ENCODE results near the gene OR12D3.

The OR12D3 gene, protein sequence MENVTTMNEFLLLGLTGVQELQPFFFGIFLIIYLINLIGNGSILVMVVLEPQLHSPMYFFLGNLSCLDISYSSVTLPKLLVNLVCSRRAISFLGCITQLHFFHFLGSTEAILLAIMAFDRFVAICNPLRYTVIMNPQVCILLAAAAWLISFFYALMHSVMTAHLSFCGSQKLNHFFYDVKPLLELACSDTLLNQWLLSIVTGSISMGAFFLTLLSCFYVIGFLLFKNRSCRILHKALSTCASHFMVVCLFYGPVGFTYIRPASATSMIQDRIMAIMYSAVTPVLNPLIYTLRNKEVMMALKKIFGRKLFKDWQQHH

DNA sequence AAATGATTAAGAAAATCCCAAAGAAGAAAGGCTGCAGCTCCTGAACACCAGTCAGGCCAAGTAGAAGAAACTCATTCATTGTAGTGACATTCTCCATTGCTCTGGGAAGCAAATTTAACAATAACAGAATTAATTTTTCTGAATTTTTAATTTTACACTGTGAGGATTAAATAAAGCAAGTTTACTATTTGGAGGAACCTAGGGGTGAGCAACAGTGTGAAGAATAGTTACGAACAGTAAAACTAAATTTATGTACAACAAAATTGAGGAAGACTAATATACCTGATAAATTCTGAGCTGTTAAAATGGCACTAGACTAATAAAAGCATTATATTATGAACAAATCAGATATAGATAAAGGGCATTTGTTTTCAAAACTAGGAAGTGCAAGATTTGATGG, at the start of gene OR12D3:
TSS of gene OR12D3 (minus strand) at position 101 of the 400 bp plus-strand sequence. CDS start at position 97, 4 bp downstream.
- TF ChIP-seq Cebpa-rat (IDR thresholded peaks at IDR 0.05): no peak
- no peak within 1 kb of the TSS for H3K27ac ChIP-seq
- no peaks in the 10 kb centered on the region for H3K4me1 ChIP-seq
- no peak within 1 kb of the TSS for H3K9ac ChIP-seq
- no peaks in the 10 kb centered on the region for H4K20me1 ChIP-seq
- no peak within 1 kb of the TSS for H3K4me2 ChIP-seq
- no peaks in the 10 kb centered on the region for H3K9me3 ChIP-seq (replicated peaks in 1 of 11)
- H3K4me3 ChIP-seq: no peak within 1 kb of the TSS
- no peaks in the 10 kb centered on the region for H3K36me3 ChIP-seq
- H3K27me3 ChIP-seq: no peaks in the 10 kb centered on the region

DNA sequence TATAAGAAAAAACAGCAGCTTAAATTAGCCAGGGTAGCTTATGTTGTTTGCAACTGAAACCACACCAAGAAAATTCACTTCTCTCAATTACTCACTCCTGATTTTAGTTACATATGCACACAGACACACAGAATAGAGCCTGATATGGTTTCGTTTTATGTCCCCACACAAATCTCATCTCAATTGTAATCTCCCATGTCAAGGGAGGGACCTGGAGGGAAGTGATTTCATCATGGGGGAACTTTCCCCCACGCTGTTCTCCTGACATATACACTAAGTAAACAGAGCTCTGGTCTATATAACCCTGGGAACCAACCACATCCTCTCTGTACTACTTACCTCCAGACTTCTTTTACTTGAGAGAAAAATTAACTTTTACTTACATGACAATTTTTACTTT, 49.5 kb upstream of the OR12D3 start:
- H4K20me1 ChIP-seq: no peaks in the 10 kb centered on the region

GRCh38 chr6:29424168-29424567, 49.1 kb upstream of the OR12D3 start:
- Histone ChIP-seq H3K4me3 (no peak overlapping the region), H4K20me1 (no peaks in the 10 kb centered on the region), H3K9me3 (replicated peaks in 1 of 11) (no peaks in the 10 kb centered on the region), H3K4me1 (no peaks in the 10 kb centered on the region), H3K36me3 (no peaks in the 10 kb centered on the region), H3K27ac (no peak overlapping the region), H3K4me2 (no peak overlapping the region), H3K9ac (no peak overlapping the region), H3K27me3 (no peaks in the 10 kb centered on the region)
- no peak for TF ChIP-seq Cebpa-rat (IDR thresholded peaks at IDR 0.05)

More for the DNA sequence above, 49.5 kb upstream of the OR12D3 start:
- H3K9ac ChIP-seq: no peak overlapping the region
- H3K4me1 ChIP-seq: no peaks in the 10 kb centered on the region
- no peak overlapping the region for H3K4me3 ChIP-seq
- H3K36me3 ChIP-seq: no peaks in the 10 kb centered on the region
- no peak overlapping the region for H3K4me2 ChIP-seq
- H3K27me3 ChIP-seq: no peaks in the 10 kb centered on the region
- H3K9me3 ChIP-seq (replicated peaks in 1 of 11): no peaks in the 10 kb centered on the region
- no peak overlapping the region for H3K27ac ChIP-seq
- no peak for TF ChIP-seq Cebpa-rat (IDR thresholded peaks at IDR 0.05)

DNA sequence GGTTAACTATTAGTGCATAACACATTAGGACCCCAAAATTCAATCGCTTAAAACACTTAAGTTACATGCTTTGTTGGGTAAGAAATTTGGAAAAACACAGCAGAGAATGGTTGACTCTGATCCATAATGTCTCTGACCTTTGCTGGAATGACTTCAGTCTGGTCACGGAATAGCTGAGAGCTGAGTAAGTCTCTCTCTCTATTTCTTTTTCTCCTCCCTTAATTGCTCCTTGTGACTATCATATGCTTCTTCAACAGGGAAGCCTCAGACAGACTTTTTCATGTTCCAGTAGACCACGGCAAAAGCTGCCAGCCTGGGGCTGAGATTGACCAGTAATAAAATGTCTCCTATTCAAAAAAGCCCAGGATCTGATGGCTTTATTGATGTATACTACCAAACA, 44.4 kb upstream of the OR12D3 start:
- Histone ChIP-seq H3K27me3 (no peaks in the 10 kb centered on the region), H4K20me1 (no peaks in the 10 kb centered on the region), H3K4me1 (no peaks in the 10 kb centered on the region), H3K4me3 (no peak overlapping the region), H3K4me2 (no peak overlapping the region), H3K36me3 (no peaks in the 10 kb centered on the region), H3K27ac (no peak overlapping the region), H3K9me3 (replicated peaks in 1 of 11) (no peaks in the 10 kb centered on the region), H3K9ac (no peak overlapping the region)
- no peak for TF ChIP-seq Cebpa-rat (IDR thresholded peaks at IDR 0.05)

DNA sequence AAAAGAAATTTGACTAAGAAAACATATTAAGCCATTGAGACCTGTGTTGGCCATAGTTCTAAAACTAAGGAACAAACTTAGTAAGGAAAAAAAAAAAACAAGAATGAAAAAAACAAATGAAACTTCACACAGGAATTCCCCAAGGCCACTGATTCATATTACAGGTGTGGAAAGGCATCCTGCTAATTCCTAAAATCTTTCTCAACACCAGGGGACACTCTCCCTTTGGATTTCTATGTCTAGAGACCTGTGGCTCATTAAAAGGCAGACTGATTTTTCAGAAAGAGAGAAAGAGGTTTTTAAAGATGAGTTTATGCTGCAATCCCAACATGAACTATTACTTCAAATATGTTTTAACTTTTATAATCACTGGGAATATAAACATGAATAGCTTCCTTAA, 39.5 kb upstream of the OR12D3 start, which contains the start of gene OR12D1:
TSS of gene OR12D1 (plus strand) at position 341 of the 400 bp plus-strand sequence.
- Histone ChIP-seq H3K27ac (no peak within 1 kb of the TSS), H3K4me2 (no peak within 1 kb of the TSS), H3K9me3 (replicated peaks in 1 of 11) (peaks cover 19 to 32% (median 26%) of the 10 kb centered on the region in 11 experiments), H4K20me1 (no peaks in the 10 kb centered on the region), H3K4me1 (no peaks in the 10 kb centered on the region), H3K36me3 (no peaks in the 10 kb centered on the region), H3K4me3 (no peak within 1 kb of the TSS), H3K27me3 (no peaks in the 10 kb centered on the region), H3K9ac (no peak within 1 kb of the TSS)
- no peak for TF ChIP-seq Cebpa-rat (IDR thresholded peaks at IDR 0.05)

- no peaks in the 10 kb centered on the region for H3K36me3 ChIP-seq
- H3K4me2 ChIP-seq: no peak overlapping the region
- no peaks in the 10 kb centered on the region for H4K20me1 ChIP-seq
- H3K27me3 ChIP-seq: no peaks in the 10 kb centered on the region
- H3K27ac ChIP-seq: no peak overlapping the region
- no peak overlapping the region for H3K9ac ChIP-seq
- TF ChIP-seq Cebpa-rat (IDR thresholded peaks at IDR 0.05): no peak
- H3K9me3 ChIP-seq (replicated peaks in 1 of 11): no peaks in the 10 kb centered on the region; a peak in 2 of 22 replicates
- no peak overlapping the region for H3K4me3 ChIP-seq
- no peaks in the 10 kb centered on the region for H3K4me1 ChIP-seq
These were observed 28.7 kb upstream of the OR12D3 start for GRCh38 chr6:29403801-29404200.

DNA sequence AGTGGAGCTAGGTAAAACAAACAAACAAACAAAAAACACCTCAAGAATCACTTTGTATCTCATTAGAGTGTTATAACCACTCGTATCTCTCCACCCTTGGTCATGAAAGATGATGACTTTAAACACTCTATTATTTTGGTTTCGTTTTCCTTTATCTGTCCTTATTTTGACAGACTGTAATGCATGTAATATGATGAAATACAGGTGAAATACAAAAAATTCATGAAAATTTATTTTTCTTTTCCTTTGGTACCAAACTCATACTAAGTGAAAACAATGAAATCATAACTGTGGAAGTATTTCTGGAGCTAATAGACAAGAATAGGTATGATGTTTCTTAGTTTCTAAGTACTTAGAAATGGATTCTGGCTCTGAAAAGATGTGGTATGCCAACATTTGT, 24.4 kb upstream of the OR12D3 start:
- H3K4me2 ChIP-seq: no peak overlapping the region

GRCh38 chr6:29395331-29395730, 20.2 kb upstream of the OR12D3 start, which contains the start of gene OR12D2:
Gene OR12D2 (plus strand): TSS chr6:29395631. CDS start chr6:29396700, 1,069 bp downstream.
- Histone ChIP-seq H3K27me3 (no peaks in the 10 kb centered on the region), H3K9ac (no peak within 1 kb of the TSS), H4K20me1 (no peaks in the 10 kb centered on the region), H3K27ac (no peak within 1 kb of the TSS), H3K9me3 (replicated peaks in 1 of 11) (no peaks in the 10 kb centered on the region), H3K4me2 (no peak within 1 kb of the TSS), H3K4me1 (no peaks in the 10 kb centered on the region), H3K4me3 (no peak within 1 kb of the TSS), H3K36me3 (no peaks in the 10 kb centered on the region)
- no peak for TF ChIP-seq Cebpa-rat (IDR thresholded peaks at IDR 0.05)

More for the DNA sequence above, 24.4 kb upstream of the OR12D3 start:
- no peaks in the 10 kb centered on the region for H3K4me1 ChIP-seq
- H3K9me3 ChIP-seq (replicated peaks in 1 of 11): no peaks in the 10 kb centered on the region
- H3K4me3 ChIP-seq: no peak overlapping the region
- no peaks in the 10 kb centered on the region for H3K36me3 ChIP-seq
- no peaks in the 10 kb centered on the region for H3K27me3 ChIP-seq
- H3K27ac ChIP-seq: no peak overlapping the region
- H4K20me1 ChIP-seq: no peaks in the 10 kb centered on the region
- no peak overlapping the region for H3K9ac ChIP-seq
- no peak for TF ChIP-seq Cebpa-rat (IDR thresholded peaks at IDR 0.05)

DNA sequence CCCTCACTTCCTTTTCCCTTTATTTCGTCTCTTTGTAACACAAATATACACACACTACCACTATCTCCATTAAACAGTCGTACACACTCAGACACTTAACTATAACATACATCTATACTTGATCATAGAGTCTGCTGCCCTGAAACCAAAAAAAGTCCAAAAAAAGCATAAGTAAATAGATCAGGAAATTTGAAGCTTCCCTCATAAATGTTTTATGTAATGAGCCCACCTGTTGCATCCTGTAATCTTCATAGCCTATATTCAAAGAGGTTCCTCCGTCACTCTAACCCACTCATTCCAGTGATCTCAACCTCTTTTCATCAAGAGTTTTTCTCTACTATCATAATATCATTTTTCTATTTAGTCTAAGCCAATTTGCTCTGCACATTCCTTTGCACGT, 13.4 kb upstream of the OR12D3 start:
- TF ChIP-seq Cebpa-rat (IDR thresholded peaks at IDR 0.05): no peak
- Histone ChIP-seq H4K20me1 (no peaks in the 10 kb centered on the region), H3K9me3 (replicated peaks in 1 of 11) (no peaks in the 10 kb centered on the region), H3K4me1 (no peaks in the 10 kb centered on the region), H3K4me3 (no peak overlapping the region), H3K4me2 (no peak overlapping the region), H3K9ac (no peak overlapping the region), H3K36me3 (no peaks in the 10 kb centered on the region), H3K27ac (no peak overlapping the region), H3K27me3 (no peaks in the 10 kb centered on the region)

DNA sequence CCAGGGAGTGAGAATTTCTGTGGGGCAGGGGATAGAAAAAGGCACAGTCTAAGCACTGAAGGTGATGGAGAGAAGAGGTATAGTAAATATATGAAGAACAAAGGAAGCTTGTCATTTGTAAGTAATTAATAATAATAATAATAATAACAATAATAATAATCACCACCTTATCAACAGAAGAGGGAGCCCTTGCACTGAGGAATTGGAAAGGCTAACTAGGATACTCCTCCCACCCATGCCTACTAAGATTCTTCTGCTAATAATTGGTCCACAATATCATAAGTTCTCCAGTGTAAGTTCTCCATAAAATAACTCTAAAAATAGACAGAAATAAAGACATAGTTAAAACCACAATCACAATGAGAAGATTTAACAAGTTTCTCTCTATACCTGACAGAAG, 912 bp upstream of the OR12D3 start:
- Histone ChIP-seq H3K4me1 (no peaks in the 10 kb centered on the region), H3K9ac (no peak overlapping the region), H3K27me3 (no peaks in the 10 kb centered on the region), H4K20me1 (no peaks in the 10 kb centered on the region), H3K4me2 (no peak overlapping the region), H3K36me3 (no peaks in the 10 kb centered on the region), H3K27ac (no peak overlapping the region), H3K9me3 (replicated peaks in 1 of 11) (no peaks in the 10 kb centered on the region), H3K4me3 (no peak overlapping the region)
- no peak for TF ChIP-seq Cebpa-rat (IDR thresholded peaks at IDR 0.05)

Measured in BLaER1 treated with 17β-estradiol and CSF1 and Interleukin-3, amounts not matched to agents 10 nM and 100 nM (cell line).